Natural killer cell treated with Interleukin-12 subunit alpha and Interleukin-12 subunit beta and Interleukin-15 and Interleukin-18, amount 100 ng/mL, for 72 hours (primary cell): ENCODE results near the gene GALNT15. TPM values are rescaled to one million over a fixed set of nuclear protein-coding genes. Genes with fewer than 3 reads are reported as not detected.

ENCODE experiments used
- ATAC-seq, 2 donors: fragments of 150-1000 bp; cut with Tn5 transposase in 1 of 2; sonication (Bioruptor Pico), chemical (Tn5 transposase) in 1 of 2; 2 replicates each; pipeline ENCODE4 v1.10.0; 2021
- DNase-seq: peaks from one replicate; pipeline ENCODE4 v3.0.0; 2022; ENCODE audit warnings: low spot score
- H3K27ac Mint-ChIP-seq, 2 donors: 1 replicate in 1 of 2; 2 replicates in 1 of 2; pipeline ENCODE4 v1.8.0; 2022; ENCODE audit warnings: mixed read lengths in 2 of 2, mild to moderate bottlenecking in 1 of 2, moderate library complexity in 1 of 2
- H3K27me3 Mint-ChIP-seq, 2 donors: 1 replicate in 1 of 2; 2 replicates in 1 of 2; pipeline ENCODE4 v1.8.0; 2022; ENCODE audit warnings: mixed read lengths in 2 of 2
- H3K36me3 Mint-ChIP-seq: one replicate; pipeline ENCODE4 v1.8.0; 2022; ENCODE audit warnings: mixed read lengths
- H3K4me1 Mint-ChIP-seq, 2 donors: 1 replicate in 1 of 2; 2 replicates in 1 of 2; pipeline ENCODE4 v1.8.0; 2022; ENCODE audit warnings: low read depth in 2 of 2, mixed read lengths in 2 of 2, mild to moderate bottlenecking in 1 of 2
- H3K4me3 Mint-ChIP-seq: one replicate; pipeline ENCODE4 v1.8.0; 2022; ENCODE audit warnings: mixed read lengths
- H3K9me3 Mint-ChIP-seq: 2 replicates; pipeline ENCODE4 v1.8.0; 2022; ENCODE audit warnings: mixed read lengths
- total RNA-seq, 2 donors: library from RNA; stranded (reverse); gene quantifications; one replicate each; pipeline ENCODE4 v1.2.3, GENCODE V29; 2022

GALNT15 gene
- total RNA-seq, 2 donors from 2014 or later = not detected

- no peak overlapping the region for H3K27ac Mint-ChIP-seq
- no peak for ATAC-seq
- no peaks in the 10 kb centered on the region for H3K9me3 Mint-ChIP-seq
- no peak for DNase-seq
- peaks cover 0 to 13% of the 10 kb centered on the region in 2 donors for H3K27me3 Mint-ChIP-seq
- H3K4me3 Mint-ChIP-seq = no peak overlapping the region
- no peaks in the 10 kb centered on the region for H3K4me1 Mint-ChIP-seq
- no peaks in the 10 kb centered on the region for H3K36me3 Mint-ChIP-seq
Measured at GRCh38 chr3:16231983-16232382, 57.5 kb downstream of the GALNT15 start.

DNA sequence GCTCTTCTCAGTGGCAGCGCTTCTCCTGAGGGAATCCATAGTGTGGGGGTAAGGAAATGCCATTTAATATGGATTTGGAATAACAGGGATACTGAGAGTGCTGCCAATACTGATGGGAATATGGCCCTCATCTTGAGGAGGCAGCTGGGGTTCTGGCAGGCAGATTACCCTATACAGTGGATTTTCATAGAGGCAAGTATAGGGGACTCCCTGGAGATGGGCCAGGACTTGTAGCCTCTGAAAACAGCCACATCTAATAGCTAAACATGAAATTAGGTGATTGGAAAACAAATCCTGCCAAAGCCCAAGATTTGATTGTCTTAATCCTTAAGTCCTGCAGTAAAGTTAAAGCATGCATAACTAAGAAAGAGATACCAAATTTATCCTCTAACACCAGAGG is 59.3 kb downstream of the GALNT15 start:
- peaks cover 0 to 13% of the 10 kb centered on the region in 2 donors for H3K27me3 Mint-ChIP-seq
- DNase-seq = no peak
- H3K4me1 Mint-ChIP-seq = no peaks in the 10 kb centered on the region
- ATAC-seq = no peak
- H3K4me3 Mint-ChIP-seq = no peak overlapping the region
- no peaks in the 10 kb centered on the region for H3K9me3 Mint-ChIP-seq
- H3K36me3 Mint-ChIP-seq = no peaks in the 10 kb centered on the region
- no peak overlapping the region for H3K27ac Mint-ChIP-seq

- Mint-ChIP-seq H3K27ac (no peak overlapping the region), H3K36me3 (no peaks in the 10 kb centered on the region), H3K4me1 (no peaks in the 10 kb centered on the region), H3K9me3 (no peaks in the 10 kb centered on the region), H3K4me3 (no peak overlapping the region), H3K27me3 (peaks cover 0 to 9% of the 10 kb centered on the region in 2 donors)
- DNase-seq (no peak), ATAC-seq (no peak)
Measured at GRCh38 chr3:16234281-16234680, 59.8 kb downstream of the GALNT15 start.

DNA sequence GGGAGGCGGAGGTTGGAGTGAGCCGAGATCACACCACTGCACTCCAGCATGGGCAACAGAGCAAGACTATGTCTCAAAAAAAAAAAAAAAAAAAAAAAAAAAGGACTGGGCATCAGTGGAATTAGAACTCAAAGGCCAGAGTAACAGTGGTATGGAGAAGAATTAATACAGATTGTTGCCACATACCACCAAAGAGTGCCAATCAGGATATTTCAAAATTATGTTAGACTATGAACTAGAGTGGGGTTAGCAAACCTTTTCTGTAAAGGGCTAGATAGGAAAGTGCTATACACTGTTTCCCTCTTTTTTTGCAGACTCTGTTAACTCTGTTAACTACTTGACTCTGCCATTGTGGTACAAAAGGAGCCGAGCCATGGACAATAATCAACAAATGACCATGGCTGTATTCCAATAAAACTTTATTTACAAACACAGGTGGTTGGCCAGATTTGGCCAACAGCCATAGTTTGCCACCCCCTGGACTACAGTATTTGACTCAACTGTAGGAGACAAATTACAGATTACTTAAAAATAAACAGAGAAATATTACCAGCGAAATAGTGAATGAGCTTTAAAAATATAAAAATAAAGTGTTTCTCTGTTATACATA is 61.7 kb downstream of the GALNT15 start:
- Mint-ChIP-seq H3K4me3 (no peak overlapping the region), H3K27me3 (peaks cover 0 to 8% of the 10 kb centered on the region in 2 donors), H3K27ac (no peak overlapping the region), H3K4me1 (peaks cover 6 to 9% of the 10 kb centered on the region in 2 donors), H3K9me3 (no peaks in the 10 kb centered on the region), H3K36me3 (no peaks in the 10 kb centered on the region)
- ATAC-seq (no peak), DNase-seq (no peak)

DNA sequence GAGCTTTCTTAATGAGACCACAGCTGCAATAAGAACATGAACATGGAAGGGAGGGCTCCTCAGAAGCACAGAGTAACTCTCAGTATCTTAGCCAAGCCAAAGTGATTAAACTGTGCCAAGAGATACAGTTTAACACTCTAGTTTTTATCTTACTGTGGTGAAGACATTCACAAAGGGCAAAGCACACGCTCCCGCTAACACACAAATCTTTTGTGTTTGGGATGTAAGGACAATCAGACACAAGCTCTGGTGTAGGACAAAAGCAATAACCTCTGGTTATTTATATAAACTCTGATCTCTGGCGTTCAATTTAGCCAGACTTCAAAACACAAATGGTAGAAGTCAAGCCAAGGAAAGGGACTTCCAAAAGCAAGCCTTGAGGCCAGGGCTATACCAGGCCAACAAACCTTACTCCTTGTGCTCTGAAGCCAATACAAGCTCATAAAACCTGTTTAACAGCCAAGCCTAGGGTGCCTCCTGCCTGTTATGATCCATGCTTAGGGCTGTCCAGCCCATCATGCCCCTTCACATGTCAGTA is 62.4 kb downstream of the GALNT15 start:
- H3K36me3 Mint-ChIP-seq = no peaks in the 10 kb centered on the region

DNA sequence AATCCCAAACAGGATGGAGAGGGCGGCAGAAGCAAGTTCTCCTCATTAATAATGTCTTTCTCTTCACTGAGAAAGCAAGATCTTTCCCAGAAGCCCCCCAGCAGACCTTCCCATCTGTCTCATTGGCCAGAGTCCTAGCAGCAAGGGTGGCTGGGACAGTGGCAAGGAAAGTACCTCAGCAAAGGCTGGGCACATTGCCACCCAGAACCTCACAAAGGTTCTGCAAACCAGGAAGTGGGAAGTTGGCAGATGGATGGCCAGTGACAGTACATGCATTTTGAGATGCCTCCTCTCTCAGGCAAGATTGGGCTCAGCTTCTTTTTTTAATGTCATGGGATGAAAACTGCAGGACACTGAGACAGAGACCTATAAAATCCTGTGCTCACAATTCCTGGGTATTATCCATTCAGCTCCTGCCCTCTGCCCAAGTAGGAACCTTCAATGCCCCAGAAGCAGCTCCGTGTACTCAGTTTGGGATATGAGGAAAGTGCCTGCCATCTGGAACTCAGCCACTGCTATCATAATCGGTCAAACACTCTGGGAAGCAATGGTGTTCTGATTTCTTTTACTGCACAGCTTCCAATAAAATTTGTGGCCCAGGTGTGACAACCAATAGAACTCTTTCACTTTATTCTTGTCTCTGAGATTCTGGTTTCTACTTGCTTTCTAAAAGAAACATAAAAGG is 64.7 kb downstream of the GALNT15 start:
- H3K4me1 Mint-ChIP-seq = peaks cover 6 to 9% of the 10 kb centered on the region in 2 donors
- DNase-seq = no peak
- H3K27ac Mint-ChIP-seq = no peak overlapping the region
- no peak overlapping the region for H3K4me3 Mint-ChIP-seq
- ATAC-seq = no peak
- H3K27me3 Mint-ChIP-seq = peaks cover 0 to 6% of the 10 kb centered on the region in 2 donors
- H3K36me3 Mint-ChIP-seq = no peaks in the 10 kb centered on the region
- H3K9me3 Mint-ChIP-seq = no peaks in the 10 kb centered on the region

More for the DNA sequence above, 62.4 kb downstream of the GALNT15 start:
- Mint-ChIP-seq H3K4me3 (no peak overlapping the region), H3K27me3 (peaks cover 0 to 8% of the 10 kb centered on the region in 2 donors), H3K27ac (no peak overlapping the region), H3K4me1 (peaks cover 6 to 9% of the 10 kb centered on the region in 2 donors), H3K9me3 (no peaks in the 10 kb centered on the region)
- ATAC-seq (no peak), DNase-seq (no peak)

GRCh38 chr3:16239780-16240179 is 65.3 kb downstream of the GALNT15 start:
- H3K27me3 Mint-ChIP-seq = peaks cover 0 to 6% of the 10 kb centered on the region in 2 donors
- H3K4me1 Mint-ChIP-seq = peaks cover 6 to 9% of the 10 kb centered on the region in 2 donors
- H3K9me3 Mint-ChIP-seq = no peaks in the 10 kb centered on the region
- DNase-seq (no peak), ATAC-seq (no peak)
- no peaks in the 10 kb centered on the region for H3K36me3 Mint-ChIP-seq
- H3K4me3 Mint-ChIP-seq = no peak overlapping the region
- no peak overlapping the region for H3K27ac Mint-ChIP-seq

DNA sequence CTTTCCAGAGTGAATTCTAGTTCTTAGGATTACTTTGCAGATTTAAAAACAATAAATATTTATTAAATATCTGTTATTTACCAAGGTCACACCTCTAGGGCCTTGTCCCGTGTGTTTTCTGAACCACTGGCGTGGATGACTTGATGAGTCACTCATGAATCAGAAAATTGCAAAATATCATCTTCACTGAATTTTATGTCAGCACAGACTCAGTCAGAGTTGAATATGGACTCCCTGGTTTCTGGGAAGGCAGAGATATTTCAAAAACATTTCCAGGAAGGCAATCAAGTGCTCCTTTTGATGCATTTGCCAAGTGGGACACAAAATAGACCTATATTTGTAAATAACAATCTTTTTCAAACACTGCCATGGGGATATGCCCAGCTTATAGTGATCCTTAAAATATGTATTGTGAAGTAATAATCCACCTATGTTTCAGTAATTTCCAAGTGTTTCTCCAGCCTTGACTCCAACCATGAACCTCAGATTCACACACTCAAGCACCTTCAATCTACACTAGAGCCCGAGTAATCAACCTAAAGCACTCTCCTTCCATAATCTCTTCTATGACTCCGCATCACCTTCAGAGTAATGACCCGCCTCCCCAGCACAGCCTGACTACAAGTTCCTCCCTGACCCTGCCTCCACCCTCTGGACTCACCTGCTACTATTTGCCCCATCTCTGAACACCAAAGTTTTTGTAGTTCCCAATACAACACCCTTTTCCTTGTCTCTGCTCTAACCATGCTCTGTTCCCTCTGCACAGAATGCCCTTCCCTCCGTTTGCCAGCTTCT is 65.9 kb downstream of the GALNT15 start:
- H3K4me3 Mint-ChIP-seq = peak overlapping the region; percentile 51
- H3K4me1 Mint-ChIP-seq = peaks cover 6 to 9% of the 10 kb centered on the region in 2 donors
- H3K9me3 Mint-ChIP-seq = no peaks in the 10 kb centered on the region
- ATAC-seq (peak; percentile 68 to 75), DNase-seq (no peak)
- no peaks in the 10 kb centered on the region for H3K36me3 Mint-ChIP-seq
- peak overlapping the region; percentile 2 to 15 for H3K27ac Mint-ChIP-seq
- peaks cover 0 to 2% of the 10 kb centered on the region in 2 donors for H3K27me3 Mint-ChIP-seq

DNA sequence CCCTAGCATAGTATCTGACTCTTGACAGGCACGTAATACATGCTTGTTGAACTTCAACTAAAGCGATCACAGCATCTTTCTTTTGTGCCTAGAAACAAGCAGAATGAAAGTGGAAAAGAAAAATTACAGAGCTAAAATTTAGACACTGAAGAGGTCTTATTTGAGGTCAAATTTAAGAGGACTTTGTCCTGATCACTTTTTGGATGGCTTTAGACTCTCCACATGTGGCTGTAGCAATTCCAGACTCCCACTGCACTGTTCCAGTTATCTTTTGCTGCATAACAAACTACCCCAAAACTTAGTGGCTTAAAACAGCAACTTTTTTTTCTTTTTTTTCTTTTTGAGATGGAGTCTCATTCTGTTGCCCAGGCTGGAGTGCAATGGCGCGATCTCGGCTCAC is 66.7 kb downstream of the GALNT15 start:
- peak overlapping the region; percentile 2 to 15 for H3K27ac Mint-ChIP-seq
- peak overlapping the region; percentile 51 for H3K4me3 Mint-ChIP-seq
- DNase-seq = no peak
- H3K9me3 Mint-ChIP-seq = no peaks in the 10 kb centered on the region
- H3K4me1 Mint-ChIP-seq = peaks cover 6 to 9% of the 10 kb centered on the region in 2 donors
- H3K36me3 Mint-ChIP-seq = no peaks in the 10 kb centered on the region
- no peak for ATAC-seq
- H3K27me3 Mint-ChIP-seq = peaks cover 0 to 2% of the 10 kb centered on the region in 2 donors

- no peak for DNase-seq
- H3K27me3 Mint-ChIP-seq = peaks cover 0 to 2% of the 10 kb centered on the region in 2 donors
Measured at GRCh38 chr3:16242177-16242576, 67.7 kb downstream of the GALNT15 start.

DNA sequence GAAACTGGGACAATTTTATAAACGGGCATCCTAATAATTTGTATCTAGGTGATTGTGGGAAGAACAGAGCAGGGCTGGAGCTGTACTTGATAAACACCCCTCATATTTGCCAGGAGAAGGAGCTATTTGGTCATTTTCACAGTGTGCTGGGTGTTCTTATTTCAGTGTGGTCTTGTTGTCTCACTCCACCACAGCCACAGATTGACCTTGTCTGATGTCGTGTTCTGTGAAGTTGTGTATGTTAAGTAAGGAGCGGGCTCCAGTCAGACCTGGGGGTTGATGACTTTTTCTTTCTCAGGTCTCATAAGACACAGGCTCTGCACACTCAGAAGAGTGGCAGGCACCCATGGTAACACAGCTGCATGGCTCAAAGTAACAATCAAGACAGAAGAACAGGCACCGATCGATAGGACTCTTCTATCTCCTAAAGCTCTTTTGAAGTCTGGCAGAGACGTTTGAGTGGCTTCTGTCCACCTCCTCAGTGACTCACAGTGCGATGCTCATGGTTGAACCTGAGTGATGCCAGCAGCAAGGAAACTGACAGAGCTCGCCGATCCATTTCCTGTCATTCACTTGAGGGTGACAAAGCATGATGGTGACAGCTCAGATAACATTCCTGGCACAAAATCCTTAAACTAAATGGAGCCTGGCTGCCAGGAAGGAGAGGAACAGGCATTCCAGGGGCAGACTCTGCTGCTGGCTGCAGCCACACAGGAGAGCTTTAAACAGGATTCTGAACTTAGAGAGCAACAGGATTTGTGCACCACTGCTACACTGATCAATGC is 69.4 kb downstream of the GALNT15 start:
- DNase-seq (no peak), ATAC-seq (no peak)
- peak overlapping the region in 1 of 2 donors; percentile 40 for H3K27ac Mint-ChIP-seq
- H3K4me3 Mint-ChIP-seq = no peak overlapping the region
- H3K4me1 Mint-ChIP-seq = peaks cover 16 to 25% of the 10 kb centered on the region in 2 donors
- H3K27me3 Mint-ChIP-seq = peaks cover 0 to 2% of the 10 kb centered on the region in 2 donors
- no peaks in the 10 kb centered on the region for H3K9me3 Mint-ChIP-seq
- H3K36me3 Mint-ChIP-seq = no peaks in the 10 kb centered on the region

More at GRCh38 chr3:16242177-16242576, 67.7 kb downstream of the GALNT15 start:
- H3K36me3 Mint-ChIP-seq = no peaks in the 10 kb centered on the region
- H3K4me3 Mint-ChIP-seq = no peak overlapping the region
- no peak for ATAC-seq
- peaks cover 11 to 12% of the 10 kb centered on the region in 2 donors for H3K4me1 Mint-ChIP-seq
- H3K27ac Mint-ChIP-seq = peak overlapping the region in 1 of 2 donors; percentile 2
- no peaks in the 10 kb centered on the region for H3K9me3 Mint-ChIP-seq

DNA sequence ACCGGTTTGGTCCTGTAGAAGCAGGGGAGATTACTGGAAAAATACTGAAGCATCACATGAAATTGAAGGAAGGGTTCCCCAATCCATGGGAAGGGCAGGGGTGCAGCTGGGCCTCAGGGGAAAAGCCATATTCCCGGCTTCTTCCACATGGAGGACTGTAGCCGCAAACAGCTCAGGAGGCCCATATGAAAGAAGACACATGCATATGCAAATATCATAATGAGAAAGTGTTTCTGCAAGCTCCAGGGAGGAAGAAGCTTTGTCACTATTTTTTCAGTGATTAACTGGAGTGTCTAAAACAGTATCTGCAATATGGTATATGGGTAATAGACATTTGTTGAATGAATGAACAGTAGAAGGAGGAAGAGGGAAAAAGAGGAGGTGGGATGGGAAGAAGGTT is 71.1 kb downstream of the GALNT15 start:
- Mint-ChIP-seq H3K4me3 (no peak overlapping the region), H3K4me1 (peaks cover 14 to 21% of the 10 kb centered on the region in 2 donors), H3K27me3 (peaks cover 0 to 2% of the 10 kb centered on the region in 2 donors), H3K9me3 (no peaks in the 10 kb centered on the region), H3K27ac (no peak overlapping the region), H3K36me3 (no peaks in the 10 kb centered on the region)
- no peak for DNase-seq
- no peak for ATAC-seq
